Measurements from ENCODE around the gene USP10.

The USP10 gene

GRCh38 chr16:84717484-84717883, 17.7 kb downstream of the USP10 start:
- H3K4me3 ChIP-seq (ENCODE audit: extremely low read depth, insufficient read depth, low read length, poor library complexity, severe bottlenecking), result no peak overlapping the region
- no peaks in the 10 kb centered on the region for H3K9me3 ChIP-seq (ENCODE audit: control insufficient read depth, low read length)
- H3K36me3 ChIP-seq (ENCODE audit: control insufficient read depth, insufficient read depth, low read length), result peaks cover 57% of the 10 kb centered on the region
- no peak overlapping the region for H3K27ac ChIP-seq (ENCODE audit: low read depth, low read length, severe bottlenecking)
- WGBS, 2 experiments (ENCODE audit: insufficient coverage in 2 of 2), result 100% methylated on average over 1 of the region's 2 CpGs
- peaks cover 9% of the 10 kb centered on the region for H3K4me1 ChIP-seq (ENCODE audit: control insufficient read depth, insufficient read depth, low read length, poor library complexity, severe bottlenecking)

DNA sequence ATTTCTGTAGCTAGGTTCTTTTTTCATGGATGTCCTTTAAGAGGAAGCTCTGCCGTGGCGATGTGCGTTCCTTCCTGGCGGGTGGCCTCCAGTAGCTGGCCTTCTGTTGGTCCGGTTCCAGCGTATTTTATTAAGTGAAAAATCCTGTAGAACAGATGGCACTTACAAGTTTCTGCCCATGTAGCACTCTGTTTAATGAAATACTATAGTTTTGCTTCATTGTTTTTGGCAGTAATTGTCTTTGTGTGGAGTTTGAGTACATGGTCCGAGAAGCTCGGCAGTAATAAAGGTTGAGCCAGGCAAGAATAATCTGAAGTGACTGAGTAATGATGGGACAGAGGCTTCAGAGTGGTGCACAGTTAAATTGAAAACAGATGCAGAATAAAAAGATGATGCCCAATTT, 20.4 kb downstream of the USP10 start:
- Histone ChIP-seq H3K9me3 (ENCODE audit: control insufficient read depth, low read length) (no peaks in the 10 kb centered on the region), H3K27ac (ENCODE audit: low read depth, low read length, severe bottlenecking) (no peak overlapping the region), H3K36me3 (ENCODE audit: control insufficient read depth, insufficient read depth, low read length) (peaks cover 48% of the 10 kb centered on the region), H3K4me3 (ENCODE audit: extremely low read depth, insufficient read depth, low read length, poor library complexity, severe bottlenecking) (no peak overlapping the region), H3K4me1 (ENCODE audit: control insufficient read depth, insufficient read depth, low read length, poor library complexity, severe bottlenecking) (peaks cover 12% of the 10 kb centered on the region)
- 94 to 98% methylated on average over 6 of the region's 8 CpGs for WGBS, 2 experiments (ENCODE audit: insufficient coverage in 2 of 2)

GRCh38 chr16:84722068-84722467, 22.3 kb downstream of the USP10 start:
- H3K9me3 ChIP-seq (ENCODE audit: control insufficient read depth, low read length), result no peaks in the 10 kb centered on the region
- peaks cover 19% of the 10 kb centered on the region for H3K4me1 ChIP-seq (ENCODE audit: control insufficient read depth, insufficient read depth, low read length, poor library complexity, severe bottlenecking)
- no peak overlapping the region for H3K4me3 ChIP-seq (ENCODE audit: extremely low read depth, insufficient read depth, low read length, poor library complexity, severe bottlenecking)
- whole genome bisulfite sequencing, 2 experiments (ENCODE audit: insufficient coverage in 2 of 2), result 89 to 100% methylated on average over 1 of the region's 1 CpG
- H3K27ac ChIP-seq (ENCODE audit: low read depth, low read length, severe bottlenecking), result no peak overlapping the region
- peaks cover 35% of the 10 kb centered on the region for H3K36me3 ChIP-seq (ENCODE audit: control insufficient read depth, insufficient read depth, low read length)

- Histone ChIP-seq H3K4me1 (ENCODE audit: control insufficient read depth, insufficient read depth, low read length, poor library complexity, severe bottlenecking) (peaks cover 30% of the 10 kb centered on the region), H3K27ac (ENCODE audit: low read depth, low read length, severe bottlenecking) (no peak overlapping the region), H3K36me3 (ENCODE audit: control insufficient read depth, insufficient read depth, low read length) (peaks cover 21% of the 10 kb centered on the region), H3K9me3 (ENCODE audit: control insufficient read depth, low read length) (no peaks in the 10 kb centered on the region), H3K4me3 (ENCODE audit: extremely low read depth, insufficient read depth, low read length, poor library complexity, severe bottlenecking) (no peak overlapping the region)
- WGBS, 2 experiments (ENCODE audit: insufficient coverage in 2 of 2), result no CpG with 5 or more reads among the region's 1 CpG
Measured at GRCh38 chr16:84723906-84724305, 24.1 kb downstream of the USP10 start.

DNA sequence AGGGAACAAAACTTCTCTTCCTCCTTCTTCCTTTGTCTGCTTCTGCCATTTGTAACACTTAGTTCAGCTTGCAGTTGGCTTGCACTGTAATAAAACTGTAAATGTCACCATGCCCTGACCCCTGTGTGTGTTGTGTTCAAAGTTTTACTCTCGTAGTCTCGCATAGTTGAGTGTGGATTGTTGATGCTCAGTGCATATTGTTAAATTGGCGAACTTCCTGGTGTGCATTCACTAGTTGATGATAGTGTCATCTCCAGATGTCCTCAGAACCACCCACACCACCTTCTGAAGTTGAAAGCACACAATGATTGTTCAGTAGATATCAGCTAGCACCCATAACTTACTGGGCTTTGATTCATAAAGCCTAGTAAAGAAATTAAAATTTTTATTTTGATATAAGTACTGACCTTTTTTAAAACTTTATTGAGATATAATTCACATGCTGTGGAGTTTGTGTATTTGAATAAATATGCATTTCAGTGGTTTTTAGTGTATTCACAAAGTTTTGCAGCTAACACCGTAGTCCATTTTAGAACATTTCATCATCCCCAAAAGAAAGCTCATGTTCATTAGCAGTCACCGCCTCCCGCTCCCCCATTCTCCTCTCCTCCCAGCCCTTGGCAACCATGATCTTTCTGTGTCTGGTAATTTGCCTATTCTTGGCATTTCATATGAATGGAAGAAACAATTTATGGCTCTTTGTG, 25.0 kb downstream of the USP10 start:
- Histone ChIP-seq H3K9me3 (ENCODE audit: control insufficient read depth, low read length) (no peaks in the 10 kb centered on the region), H3K4me1 (ENCODE audit: control insufficient read depth, insufficient read depth, low read length, poor library complexity, severe bottlenecking) (peaks cover 37% of the 10 kb centered on the region), H3K36me3 (ENCODE audit: control insufficient read depth, insufficient read depth, low read length) (peaks cover 17% of the 10 kb centered on the region), H3K27ac (ENCODE audit: low read depth, low read length, severe bottlenecking) (no peak overlapping the region), H3K4me3 (ENCODE audit: extremely low read depth, insufficient read depth, low read length, poor library complexity, severe bottlenecking) (no peak overlapping the region)
- WGBS, 2 experiments (ENCODE audit: insufficient coverage in 2 of 2), result 100% methylated on average over 1 of the region's 6 CpGs; no CpG with 5 or more reads in 1 of the 2 experiments

DNA sequence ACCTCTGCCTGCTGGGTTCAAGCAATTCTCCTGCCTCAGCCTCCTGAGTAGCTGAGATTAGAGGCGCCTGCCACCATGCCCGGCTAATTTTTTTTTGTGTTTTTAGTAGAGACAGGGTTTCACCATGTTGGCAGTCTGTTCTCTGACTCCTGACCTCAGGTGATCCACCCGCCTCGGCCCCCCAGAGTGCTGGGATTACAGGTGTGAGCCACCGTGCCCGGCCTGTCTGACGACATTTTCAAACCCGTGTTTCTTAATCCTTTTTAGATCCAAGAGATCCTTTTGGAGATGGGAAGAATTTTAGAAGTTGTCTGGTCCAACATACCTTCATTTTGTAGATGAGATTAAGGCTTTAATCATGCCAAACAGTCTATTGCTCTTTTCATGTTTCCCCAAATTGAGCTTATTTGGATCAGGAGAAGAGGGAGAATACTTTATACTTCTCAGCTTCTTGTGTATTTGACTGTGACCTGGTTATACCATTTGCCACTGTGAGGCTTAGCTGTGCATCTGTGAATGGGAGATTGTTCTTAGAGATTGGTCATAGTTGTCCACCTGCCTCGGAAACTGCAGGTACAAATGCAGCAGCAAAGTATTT, 25.8 kb downstream of the USP10 start:
- H3K4me3 ChIP-seq (ENCODE audit: extremely low read depth, insufficient read depth, low read length, poor library complexity, severe bottlenecking), result no peak overlapping the region
- peaks cover 9% of the 10 kb centered on the region for H3K36me3 ChIP-seq (ENCODE audit: control insufficient read depth, insufficient read depth, low read length)
- 34 to 47% methylated on average over 6 to 7 of the region's 9 CpGs for WGBS, 2 experiments (ENCODE audit: insufficient coverage in 2 of 2)
- H3K4me1 ChIP-seq (ENCODE audit: control insufficient read depth, insufficient read depth, low read length, poor library complexity, severe bottlenecking), result peaks cover 41% of the 10 kb centered on the region
- no peak overlapping the region for H3K27ac ChIP-seq (ENCODE audit: low read depth, low read length, severe bottlenecking)
- no peaks in the 10 kb centered on the region for H3K9me3 ChIP-seq (ENCODE audit: control insufficient read depth, low read length)

GRCh38 chr16:84726079-84726668, 26.4 kb downstream of the USP10 start:
- Histone ChIP-seq H3K9me3 (ENCODE audit: control insufficient read depth, low read length) (no peaks in the 10 kb centered on the region), H3K27ac (ENCODE audit: low read depth, low read length, severe bottlenecking) (peak overlapping the region; percentile 19)
- WGBS, 2 experiments (ENCODE audit: insufficient coverage in 2 of 2), result 29 to 33% methylated on average over 7 to 10 of the region's 12 CpGs

DNA sequence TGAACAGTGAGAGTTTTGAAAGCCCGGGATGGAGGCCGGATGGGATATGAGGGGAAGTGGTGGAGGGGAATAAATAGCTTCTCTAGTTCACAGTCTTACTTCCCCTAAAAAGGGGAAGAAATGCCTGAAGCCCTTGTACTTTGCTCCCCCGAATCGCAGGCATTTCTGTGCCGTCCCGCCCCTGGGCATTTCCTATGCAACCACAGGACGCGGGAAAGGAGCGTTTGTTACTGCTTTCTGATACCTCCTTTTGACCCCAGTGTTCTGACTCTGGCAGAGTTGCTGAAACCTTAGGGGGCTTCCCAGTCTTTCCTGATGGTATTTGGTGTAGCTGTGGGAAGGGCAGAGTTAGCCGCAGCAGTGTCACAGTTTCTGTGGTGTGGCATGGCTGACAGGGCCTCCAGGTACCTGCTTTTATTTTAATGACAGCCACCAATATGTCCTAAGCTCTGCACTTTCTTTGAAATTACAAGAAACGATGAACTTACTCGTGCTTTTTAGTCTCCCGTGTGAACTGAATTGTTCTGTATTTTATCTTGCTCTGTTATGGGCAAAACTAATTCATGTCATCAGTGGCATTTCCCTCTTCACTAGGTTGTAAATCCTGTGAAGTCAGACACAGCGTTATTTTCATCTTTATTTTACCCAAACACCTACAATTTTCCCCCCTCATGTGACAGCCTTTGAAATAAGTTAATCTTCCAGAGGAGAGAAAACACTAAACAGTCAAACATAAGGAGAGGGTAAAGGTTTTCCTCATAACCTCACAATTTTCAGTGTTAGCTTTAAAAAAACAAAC, 27.1 kb downstream of the USP10 start:
- Histone ChIP-seq H3K4me1 (ENCODE audit: control insufficient read depth, insufficient read depth, low read length, poor library complexity, severe bottlenecking) (peaks cover 44% of the 10 kb centered on the region), H3K9me3 (ENCODE audit: control insufficient read depth, low read length) (no peaks in the 10 kb centered on the region), H3K36me3 (ENCODE audit: control insufficient read depth, insufficient read depth, low read length) (no peaks in the 10 kb centered on the region), H3K27ac (ENCODE audit: low read depth, low read length, severe bottlenecking) (peak overlapping the region; percentile 19), H3K4me3 (ENCODE audit: extremely low read depth, insufficient read depth, low read length, poor library complexity, severe bottlenecking) (no peak overlapping the region)
- WGBS, 2 experiments (ENCODE audit: insufficient coverage in 2 of 2), result 51 to 61% methylated on average over 6 to 9 of the region's 14 CpGs

More at GRCh38 chr16:84726079-84726668, 26.4 kb downstream of the USP10 start:
- H3K4me1 ChIP-seq (ENCODE audit: control insufficient read depth, insufficient read depth, low read length, poor library complexity, severe bottlenecking), result peaks cover 41% of the 10 kb centered on the region
- H3K36me3 ChIP-seq (ENCODE audit: control insufficient read depth, insufficient read depth, low read length), result peaks cover 3% of the 10 kb centered on the region
- no peak overlapping the region for H3K4me3 ChIP-seq (ENCODE audit: extremely low read depth, insufficient read depth, low read length, poor library complexity, severe bottlenecking)

DNA sequence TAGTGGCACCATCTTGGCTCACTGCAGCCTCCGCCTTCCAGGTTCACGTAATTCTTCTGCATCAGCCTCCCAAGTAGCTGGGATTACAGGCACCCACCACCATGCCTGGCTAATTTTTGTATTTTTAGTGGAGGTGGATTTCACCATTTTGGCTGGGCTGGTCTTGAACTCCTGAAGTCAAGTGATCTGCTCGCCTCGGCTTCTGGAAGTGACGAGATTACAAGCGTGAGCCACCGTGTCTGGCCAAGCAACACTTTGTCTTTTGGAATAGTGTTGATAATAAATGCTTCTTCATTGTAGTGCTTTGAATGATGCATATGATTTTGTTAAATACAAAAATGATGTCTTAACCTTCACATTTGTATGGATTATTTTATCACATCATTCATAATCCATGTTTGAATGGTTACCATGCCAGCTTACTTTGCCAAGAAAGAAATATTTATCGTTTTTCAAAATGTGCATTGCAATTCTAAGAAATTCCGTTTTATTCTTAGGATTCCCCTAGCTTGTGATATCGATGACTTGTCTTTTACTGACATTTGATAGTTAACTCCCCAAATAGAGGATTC, 29.1 kb downstream of the USP10 start:
- Histone ChIP-seq H3K27ac (ENCODE audit: low read depth, low read length, severe bottlenecking) (no peak overlapping the region), H3K9me3 (ENCODE audit: control insufficient read depth, low read length) (no peaks in the 10 kb centered on the region), H3K36me3 (ENCODE audit: control insufficient read depth, insufficient read depth, low read length) (peaks cover 9% of the 10 kb centered on the region), H3K4me3 (ENCODE audit: extremely low read depth, insufficient read depth, low read length, poor library complexity, severe bottlenecking) (no peak overlapping the region), H3K4me1 (ENCODE audit: control insufficient read depth, insufficient read depth, low read length, poor library complexity, severe bottlenecking) (peaks cover 53% of the 10 kb centered on the region)
- 95 to 96% methylated on average over 6 to 8 of the region's 10 CpGs for WGBS, 2 experiments (ENCODE audit: insufficient coverage in 2 of 2)

DNA sequence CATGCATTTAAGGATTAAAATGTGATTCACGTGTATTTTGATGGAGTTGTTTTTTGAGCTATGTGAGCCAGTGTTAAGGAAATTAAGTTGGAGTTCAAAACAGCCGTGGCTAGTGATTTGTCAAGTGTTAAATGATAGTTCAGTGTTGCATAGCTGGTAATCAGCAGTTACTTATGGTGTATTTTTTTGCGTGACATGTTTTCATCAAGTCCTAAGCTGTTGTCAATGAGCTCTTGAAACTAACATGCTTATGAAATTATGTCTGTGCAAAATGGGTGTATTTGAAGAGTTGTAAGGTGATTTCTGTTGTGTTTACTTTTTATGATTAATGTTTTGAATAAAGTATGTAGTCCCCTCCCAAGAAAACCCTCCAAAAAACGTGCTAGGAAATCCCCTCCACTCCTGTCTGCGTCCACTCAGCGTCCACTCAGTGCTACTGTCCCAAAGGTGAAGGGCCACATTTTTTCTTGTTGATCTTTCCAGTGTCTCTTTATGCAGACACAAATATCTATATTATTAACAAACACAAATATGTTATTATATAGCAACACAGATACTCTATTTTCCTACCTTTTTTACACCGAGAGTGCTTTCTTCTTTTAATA, 30.0 kb downstream of the USP10 start:
- 50 to 59% methylated on average over 6 of the region's 7 CpGs for WGBS, 2 experiments (ENCODE audit: insufficient coverage in 2 of 2)
- H3K27ac ChIP-seq (ENCODE audit: low read depth, low read length, severe bottlenecking), result peak overlapping the region; percentile 94

More for the DNA sequence above, 30.0 kb downstream of the USP10 start:
- Histone ChIP-seq H3K4me3 (ENCODE audit: extremely low read depth, insufficient read depth, low read length, poor library complexity, severe bottlenecking) (peak overlapping the region; percentile 12), H3K36me3 (ENCODE audit: control insufficient read depth, insufficient read depth, low read length) (peaks cover 18% of the 10 kb centered on the region), H3K9me3 (ENCODE audit: control insufficient read depth, low read length) (no peaks in the 10 kb centered on the region), H3K4me1 (ENCODE audit: control insufficient read depth, insufficient read depth, low read length, poor library complexity, severe bottlenecking) (peaks cover 45% of the 10 kb centered on the region)
